Fibroblast of upper back skin (primary cell): Measurements from ENCODE around the gene MARCO.
"Not testable (repeated sequence)": the region's sequence is repeated elsewhere in the genome, so short reads cannot be mapped to it uniquely, and the experiment has no call there.

Experiments
- DNase-seq: peaks from one replicate; pipeline ENCODE4 v3.0.0-alpha.2; 2013

MARCO gene

GRCh38 chr2:119008108-119008507, 66.1 kb downstream of the MARCO start:
- no peak for DNase-seq

DNA sequence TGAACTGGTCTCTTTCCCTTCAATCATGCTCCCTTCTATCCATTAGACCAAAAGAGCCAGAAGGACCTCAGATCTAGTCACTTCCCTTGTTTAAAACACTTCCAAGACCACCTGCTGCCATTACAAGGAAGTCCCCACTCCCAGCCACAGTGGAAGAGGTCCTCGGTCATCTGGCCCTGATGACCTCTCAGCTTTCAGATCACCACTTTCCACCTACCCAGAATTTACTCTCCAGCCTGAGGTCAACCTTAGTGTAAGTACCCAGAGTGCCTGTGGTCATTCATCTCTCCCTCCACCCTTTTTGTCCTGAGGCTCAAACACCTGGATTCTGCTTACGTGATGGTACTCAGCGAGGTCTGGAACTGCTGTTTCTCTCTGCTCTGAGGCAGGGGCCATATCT, 67.1 kb downstream of the MARCO start:
- DNase-seq, result no peak

GRCh38 chr2:119010336-119010735, 68.3 kb downstream of the MARCO start:
- DNase-seq, result no peak

- peak; percentile 38 for DNase-seq
Measured at GRCh38 chr2:119011162-119011909, 69.3 kb downstream of the MARCO start.

- no peak for DNase-seq
Measured at GRCh38 chr2:119011910-119012209, 69.9 kb downstream of the MARCO start.

GRCh38 chr2:119012345-119013301, 70.6 kb downstream of the MARCO start:
- no peak for DNase-seq

DNA sequence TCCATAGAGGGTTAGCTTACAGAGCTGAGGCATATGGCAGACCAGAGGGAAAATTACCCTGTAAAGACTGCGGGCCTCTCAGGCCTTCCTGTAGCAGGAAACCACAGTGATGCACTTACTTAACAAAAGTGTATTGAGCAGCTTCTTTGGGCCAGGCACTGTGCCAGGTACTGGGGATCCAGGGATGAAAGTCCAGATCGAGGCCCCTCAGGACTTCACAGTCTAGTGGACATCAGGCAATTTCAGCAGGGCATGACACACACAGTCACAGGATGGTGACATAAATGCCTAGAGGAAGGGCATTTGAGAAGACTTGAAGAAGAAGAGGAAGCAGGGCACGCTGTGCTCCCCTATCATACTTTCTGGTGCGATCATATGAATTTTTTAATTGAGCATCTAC, 71.7 kb downstream of the MARCO start:
- no peak for DNase-seq

DNA sequence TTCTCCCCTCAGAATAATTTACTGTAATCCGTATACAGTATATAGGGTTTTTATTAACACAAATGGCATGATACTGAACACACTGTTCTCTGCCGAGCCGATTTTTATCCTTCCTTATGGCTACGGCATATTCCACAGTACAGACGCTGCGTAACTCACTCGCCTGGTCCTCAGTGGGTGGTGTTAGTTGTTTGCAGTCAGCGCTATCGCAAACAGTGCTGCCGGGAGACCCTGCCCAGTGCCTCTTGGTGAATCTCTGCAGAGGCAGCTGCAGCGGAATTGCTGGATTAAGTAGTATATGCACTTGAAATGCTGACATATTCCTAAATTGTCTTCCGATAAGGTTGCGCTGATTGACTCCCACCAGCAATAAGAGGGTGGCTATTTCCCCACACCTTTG, 73.9 kb downstream of the MARCO start:
- DNase-seq, result no peak

- no peak for DNase-seq
Measured at GRCh38 chr2:119019521-119019920, 77.5 kb downstream of the MARCO start.

DNA sequence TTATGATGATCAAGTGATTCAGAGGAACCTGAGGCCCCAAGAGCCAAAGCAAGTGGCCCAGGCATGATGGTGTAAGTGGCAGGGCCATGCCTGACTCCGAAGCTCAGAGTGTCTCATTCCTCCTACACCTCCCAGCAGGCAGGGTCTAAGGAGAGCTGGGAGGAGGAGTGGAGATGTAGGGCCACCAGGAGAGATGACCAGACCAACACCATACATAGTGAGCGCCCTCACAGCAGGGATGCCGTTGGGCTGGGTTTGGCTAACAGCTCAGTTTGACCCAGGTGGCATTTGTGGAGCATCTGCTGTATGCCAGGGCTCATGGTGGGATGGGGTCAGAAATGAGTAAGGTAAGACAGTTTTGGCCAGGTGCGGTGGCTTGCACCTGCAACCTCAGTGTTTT, 80.7 kb downstream of the MARCO start:
- no peak for DNase-seq

DNA sequence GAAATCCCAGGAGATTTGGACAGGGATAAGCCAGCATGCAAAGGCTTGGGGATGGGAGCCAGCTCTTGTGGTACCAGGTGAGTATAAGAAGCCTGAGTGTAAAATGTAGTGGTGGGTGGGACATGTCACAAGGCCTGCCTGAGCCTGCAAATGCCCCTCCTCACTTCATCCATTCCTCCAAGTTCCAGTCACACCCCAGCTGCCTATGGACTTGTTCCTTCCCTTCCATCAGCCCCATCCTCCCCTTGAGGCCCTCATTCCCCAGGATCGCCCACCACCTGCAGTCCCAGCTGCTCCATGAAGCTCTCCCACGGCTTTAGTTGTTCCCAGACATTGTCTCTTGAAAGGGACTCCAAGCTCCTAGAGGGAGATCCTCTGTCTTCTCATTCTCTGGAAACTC, 81.5 kb downstream of the MARCO start:
- DNase-seq, result no peak

- DNase-seq, result no peak
Measured at GRCh38 chr2:119024152-119024551, 82.2 kb downstream of the MARCO start.

GRCh38 chr2:119024568-119024967, 82.6 kb downstream of the MARCO start:
- DNase-seq, result no peak

DNA sequence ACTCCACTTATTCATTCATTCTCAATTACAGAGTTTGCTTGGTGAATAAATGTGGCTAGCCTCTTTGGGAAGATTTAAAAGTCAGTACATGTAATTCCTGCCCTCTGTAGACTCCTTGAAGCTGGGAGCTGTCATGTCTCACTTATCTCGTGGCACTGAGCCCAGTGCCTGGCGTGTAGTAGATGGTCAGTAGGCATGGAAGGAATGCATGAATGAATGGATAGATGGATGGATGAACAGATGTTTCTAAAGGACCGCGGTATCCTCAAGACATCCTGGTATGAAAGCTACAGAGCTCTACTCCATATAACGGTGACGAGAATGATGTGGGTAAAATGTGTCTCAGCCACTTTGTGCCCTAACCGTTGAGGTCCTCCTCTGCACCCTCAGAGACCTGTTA, 83.0 kb downstream of the MARCO start:
- peak; percentile 4 for DNase-seq

DNA sequence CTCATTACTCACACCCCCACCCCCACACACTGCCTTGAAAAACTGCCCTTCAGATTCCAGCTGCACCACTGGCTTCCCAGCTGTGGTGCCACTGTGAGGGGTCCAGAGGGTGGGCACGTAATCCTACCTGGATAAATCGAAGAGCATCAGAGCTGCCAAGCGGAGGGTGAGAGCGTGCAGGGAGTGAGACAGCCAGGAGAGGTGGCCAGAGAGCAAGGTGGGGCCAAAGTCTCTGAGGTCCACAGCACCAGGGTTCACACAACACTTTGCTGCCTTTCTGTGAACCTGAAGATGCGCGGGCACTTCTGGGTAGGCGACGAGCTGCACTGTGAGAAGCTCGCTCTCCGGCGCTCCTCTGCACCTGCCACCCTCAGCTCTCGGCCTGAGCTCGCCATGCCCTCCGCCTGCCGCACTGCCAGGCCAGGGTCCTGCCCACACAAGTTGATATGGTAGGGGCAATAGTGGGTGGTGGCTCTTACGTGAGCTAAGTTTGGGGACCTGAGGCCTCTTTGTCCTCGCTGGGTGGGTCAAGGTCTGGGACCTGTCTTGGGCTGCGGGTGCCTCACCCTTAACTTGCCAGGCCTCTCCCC, 83.9 kb downstream of the MARCO start:
- DNase-seq, result no peak

DNA sequence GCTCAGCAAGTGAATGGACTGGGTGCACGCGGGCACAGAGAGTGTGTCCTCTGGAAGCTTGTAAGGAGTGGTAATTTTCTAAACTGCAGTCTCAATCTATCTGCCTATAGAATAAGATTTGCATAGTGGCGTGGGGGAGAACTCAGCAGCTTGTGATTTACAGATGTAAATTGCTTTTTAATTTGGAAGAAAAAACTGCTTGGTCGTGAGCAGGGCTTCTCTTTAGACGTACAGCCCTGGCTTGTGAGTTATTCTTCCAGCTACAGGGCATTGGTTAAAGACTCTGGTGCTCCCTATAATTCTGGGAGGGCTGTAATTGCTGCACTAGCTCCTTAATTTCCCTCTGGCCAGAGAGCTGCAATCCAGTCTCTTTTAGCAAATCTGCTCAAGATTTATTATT, 84.9 kb downstream of the MARCO start:
- DNase-seq, result no peak

- DNase-seq, result peak; percentile 16
Measured at GRCh38 chr2:119028327-119029174, 86.6 kb downstream of the MARCO start.

- DNase-seq, result no peak
Measured at GRCh38 chr2:119029297-119029696, 87.3 kb downstream of the MARCO start.

- not testable (repeated sequence) for DNase-seq
Measured at GRCh38 chr2:119037922-119038321, 95.9 kb downstream of the MARCO start.

DNA sequence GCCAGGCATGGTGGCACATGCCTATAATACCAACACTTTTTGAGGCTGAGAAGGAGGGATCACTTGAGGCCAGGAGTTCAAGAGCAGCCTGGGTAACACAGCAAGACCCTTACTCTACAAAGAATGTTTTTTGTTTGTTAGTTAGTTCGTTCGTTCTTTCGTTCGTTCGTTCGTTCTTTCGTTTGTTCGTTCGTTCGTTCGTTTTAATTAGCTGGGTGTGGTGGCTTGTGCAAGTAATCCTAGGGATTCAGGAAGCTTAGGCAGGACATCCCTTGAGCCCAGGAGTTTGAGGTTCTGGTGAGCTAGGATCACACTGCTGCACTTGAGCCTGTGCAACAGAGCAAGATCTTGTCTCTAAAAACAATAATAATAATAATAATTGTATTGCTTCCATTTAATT, 98.7 kb downstream of the MARCO start:
- no peak for DNase-seq
